ENCODE measurements around the gene C3orf52. TPM values are rescaled to one million over a fixed set of nuclear protein-coding genes. Genes with fewer than 3 reads are reported as not detected.

C3orf52 gene
- total RNA-seq, 1 donor from 2014 or later, result 0.32 TPM

GRCh38 chr3:112143689-112144088 lies 57.5 kb downstream of the C3orf52 start:
- no peak overlapping the region for H3K27ac ChIP-seq
- no peaks in the 10 kb centered on the region for H3K4me1 ChIP-seq
- no peak for DNase-seq (ENCODE audit: low spot score in 2 of 2)
- no peaks in the 10 kb centered on the region for H3K27me3 ChIP-seq
- no peak for TF ChIP-seq CTCF (IDR thresholded peaks at IDR 0.05)
- H3K9me3 ChIP-seq, result peaks cover 0 to 18% of the 10 kb centered on the region in 2 donors
- intact Hi-C loops (cut with DNase I), result no loop called here
- H3K4me3 ChIP-seq, result no peak overlapping the region
- H3K36me3 ChIP-seq, result no peaks in the 10 kb centered on the region

GRCh38 chr3:112149136-112149535 lies 62.9 kb downstream of the C3orf52 start:
- H3K4me3 ChIP-seq, result no peak overlapping the region
- no peak for TF ChIP-seq CTCF (IDR thresholded peaks at IDR 0.05)
- H3K36me3 ChIP-seq, result no peaks in the 10 kb centered on the region
- intact Hi-C loops (cut with DNase I), result no loop called here
- DNase-seq (ENCODE audit: low spot score in 2 of 2), result no peak
- peaks cover 0 to 23% of the 10 kb centered on the region in 2 donors for H3K9me3 ChIP-seq
- no peaks in the 10 kb centered on the region for H3K27me3 ChIP-seq
- H3K27ac ChIP-seq, result no peak overlapping the region
- H3K4me1 ChIP-seq, result no peaks in the 10 kb centered on the region

- no peak for DNase-seq (ENCODE audit: low spot score in 2 of 2)
- no peak for TF ChIP-seq CTCF (IDR thresholded peaks at IDR 0.05)
- H3K4me1 ChIP-seq, result no peaks in the 10 kb centered on the region
- no peaks in the 10 kb centered on the region for H3K9me3 ChIP-seq
- no peaks in the 10 kb centered on the region for H3K36me3 ChIP-seq
- H3K27ac ChIP-seq, result no peak overlapping the region
- H3K4me3 ChIP-seq, result no peak overlapping the region
- H3K27me3 ChIP-seq, result no peaks in the 10 kb centered on the region
- intact Hi-C loops (cut with DNase I), result no loop called here
Measured at GRCh38 chr3:112167758-112168157, 81.6 kb downstream of the C3orf52 start.

Other genes with a start within 250 kb of the C3orf52 start
- 58.6 TPM for gene PHLDB2, start 227.1 kb upstream of the C3orf52 start, total RNA-seq
- gene ABHD10, start 107.4 kb upstream of the C3orf52 start, total RNA-seq, result 18.6 TPM
- gene TAGLN3, start 87.5 kb upstream of the C3orf52 start, total RNA-seq, result not detected
- gene TMPRSS7, start 51.7 kb upstream of the C3orf52 start, total RNA-seq, result not detected
- gene GCSAM, start 46.9 kb downstream of the C3orf52 start, total RNA-seq, result not detected
- gene SLC9C1, start 207.8 kb downstream of the C3orf52 start, total RNA-seq, result 0.32 TPM
- gene CD200, start 246.8 kb downstream of the C3orf52 start, total RNA-seq, result 3.6 TPM